CD1c-positive myeloid dendritic cell (primary cell): ENCODE data around the gene MLC1.

ENCODE experiments used
- DNase-seq: peaks from one replicate; pipeline ENCODE4 v3.0.0-alpha.2; 2016; ENCODE audit errors: extremely low spot score

Gene MLC1

GRCh38 chr22:50076646-50077535 lies 8.3 kb downstream of the MLC1 start:
- DNase-seq = no peak

DNA sequence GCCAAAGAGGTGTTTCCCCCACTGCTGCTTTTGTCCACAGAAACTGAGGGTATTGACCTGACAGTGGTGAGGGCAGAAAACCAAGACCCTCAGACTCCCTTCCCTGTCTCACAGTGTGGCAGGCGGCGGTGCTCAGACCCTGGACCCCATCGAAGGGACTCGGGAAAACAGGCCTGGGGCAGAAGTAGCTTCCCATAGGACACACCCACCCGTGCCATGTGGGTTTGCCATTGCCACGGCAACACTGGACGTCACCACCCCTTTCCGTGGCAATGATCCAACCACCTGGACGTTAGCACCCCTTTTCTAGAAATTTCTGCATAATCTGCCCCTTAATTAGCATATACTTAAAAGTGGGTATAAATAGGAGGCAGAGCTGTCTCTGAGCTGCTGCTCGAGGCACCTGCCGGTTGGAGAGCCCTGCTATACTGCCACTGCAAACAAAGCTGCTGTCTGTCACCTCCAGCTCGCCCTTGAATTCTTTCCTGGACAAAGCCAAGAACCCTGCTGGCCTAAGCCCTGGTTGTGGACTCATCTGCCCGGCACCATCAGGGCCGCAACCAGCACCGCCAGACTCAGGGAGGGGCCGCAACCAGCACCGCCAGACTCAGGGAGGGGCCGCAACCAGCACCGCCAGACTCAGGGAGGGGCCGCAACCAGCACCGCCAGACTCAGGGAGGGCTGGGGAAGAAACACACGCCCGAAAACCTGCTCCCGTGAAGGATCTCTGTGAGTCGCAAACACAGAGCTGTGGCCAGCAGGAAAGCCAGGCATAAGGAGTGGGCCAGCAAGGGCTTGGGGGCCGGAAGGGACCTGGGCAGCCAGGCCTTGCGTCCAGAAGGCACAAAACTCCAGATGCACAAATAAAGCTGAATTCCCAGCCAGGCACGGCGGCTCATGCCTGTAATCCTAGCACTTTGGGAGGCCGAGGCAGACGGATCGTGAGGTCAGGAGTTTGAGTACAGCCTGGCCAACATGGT lies 10.4 kb downstream of the MLC1 start:
- DNase-seq = no peak

DNA sequence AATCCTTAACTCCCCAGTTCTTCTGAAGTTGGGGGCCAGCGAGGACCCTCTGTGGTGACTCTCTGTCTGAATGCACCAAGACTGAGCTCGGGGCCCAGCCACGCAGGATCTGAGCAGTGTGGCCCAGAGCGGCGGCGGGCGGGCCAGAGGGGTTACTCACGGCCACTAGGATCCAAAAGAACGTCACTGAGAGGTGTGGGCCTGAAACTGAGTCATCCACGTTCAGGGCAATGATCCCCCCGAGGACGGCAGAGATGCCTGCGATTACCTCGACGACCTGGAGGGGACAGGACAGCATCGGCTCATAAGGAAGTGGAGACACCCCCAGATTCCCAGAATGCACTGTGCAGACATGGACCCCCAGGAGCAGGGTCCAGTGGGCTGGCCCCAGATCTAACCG lies 11.2 kb downstream of the MLC1 start:
- DNase-seq = no peak

DNA sequence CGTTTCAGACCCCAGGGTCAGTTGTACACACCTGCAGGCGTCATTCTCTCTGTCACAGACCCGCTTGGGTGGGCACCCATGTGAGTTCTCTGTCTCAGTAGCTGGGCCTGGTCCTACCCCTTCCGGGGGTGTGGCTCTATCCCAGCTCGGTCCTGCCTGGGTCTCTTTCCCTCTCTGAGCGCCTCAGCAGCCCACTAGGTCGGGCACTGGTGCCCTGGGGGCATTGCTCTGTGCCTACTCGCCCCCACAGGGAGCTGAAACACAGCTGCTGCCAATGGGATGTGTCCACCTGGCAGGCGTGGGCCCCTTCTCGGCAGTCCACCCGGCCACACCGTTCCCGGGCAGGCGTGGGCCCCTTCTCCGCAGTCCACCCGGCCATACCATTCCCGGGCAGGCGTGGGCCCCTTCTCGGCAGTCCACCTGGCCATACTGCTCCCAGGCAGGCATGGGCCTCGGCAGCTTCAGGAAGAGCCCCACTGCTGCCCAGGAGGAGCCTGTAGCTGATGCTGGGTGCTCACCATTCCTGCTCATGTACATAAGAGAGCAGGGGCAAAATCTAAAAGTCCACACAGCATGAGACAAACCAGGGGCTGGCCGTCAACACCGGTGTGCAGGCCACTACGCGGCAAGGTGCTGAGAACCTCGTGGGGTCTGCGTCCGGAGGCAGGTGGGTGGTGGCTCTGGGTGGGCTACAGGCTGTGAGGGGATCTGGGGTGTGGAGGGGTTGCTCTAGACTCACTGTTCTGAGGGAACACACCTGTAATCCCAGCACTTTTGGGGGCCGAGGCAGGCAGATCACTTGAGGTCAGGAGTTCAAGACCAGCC lies 12.3 kb downstream of the MLC1 start:
- no peak for DNase-seq

DNA sequence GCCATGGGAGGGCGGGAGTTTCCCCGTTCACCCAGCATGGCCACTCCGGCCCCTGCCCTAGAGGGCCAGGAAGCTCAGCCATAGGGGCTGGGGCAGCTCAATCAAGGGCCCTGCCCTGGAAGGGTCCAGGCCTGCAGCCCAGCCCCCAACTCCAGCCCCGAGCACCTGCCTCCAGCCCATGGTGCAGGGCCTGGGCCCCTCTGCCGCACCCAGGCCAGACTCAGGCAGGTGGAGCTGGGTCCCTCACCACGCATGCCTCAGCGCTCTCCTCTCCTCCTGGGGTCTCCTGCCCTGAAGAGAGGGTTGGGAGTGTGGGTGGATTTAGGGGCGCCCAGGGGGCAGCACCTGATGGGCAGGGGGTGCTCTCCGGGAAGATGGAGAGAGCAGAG lies 13.1 kb downstream of the MLC1 start:
- DNase-seq = no peak

DNA sequence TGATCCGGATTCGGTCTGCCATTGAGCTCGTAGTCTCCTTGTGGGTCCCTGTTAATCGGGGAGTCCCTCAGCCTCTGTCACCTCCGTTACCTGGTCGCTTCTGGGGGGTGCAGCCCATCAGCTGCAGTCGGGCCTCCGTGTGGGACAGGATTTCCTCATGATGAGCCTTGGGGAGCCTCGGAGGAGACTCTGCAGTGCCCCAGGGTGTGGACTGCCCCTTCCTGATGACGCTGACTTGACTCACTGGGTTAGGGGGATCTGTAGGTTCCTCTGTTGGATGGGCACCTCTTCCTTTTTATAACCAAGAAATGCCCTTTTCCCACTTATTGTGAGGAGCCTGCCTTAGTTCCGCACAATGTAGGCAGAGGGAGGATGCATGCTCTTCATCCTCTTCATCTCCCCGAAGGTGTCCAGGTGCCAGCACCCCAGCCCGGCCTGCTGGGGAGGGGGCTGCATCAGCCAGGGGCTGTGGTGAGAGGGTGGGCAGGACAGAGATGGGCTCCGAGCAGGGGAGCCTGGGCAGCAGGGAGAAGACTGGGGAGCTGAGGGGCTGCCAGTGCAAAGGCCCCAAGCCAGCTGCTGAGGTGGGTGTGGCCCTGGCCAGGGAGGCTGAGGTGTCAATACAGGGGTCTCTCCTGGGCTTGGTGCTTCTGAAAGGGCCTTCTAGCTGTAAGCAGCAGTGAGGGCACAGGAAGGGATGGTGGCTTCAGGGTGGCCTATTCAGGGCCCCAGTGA lies 13.6 kb downstream of the MLC1 start:
- DNase-seq = no peak

DNA sequence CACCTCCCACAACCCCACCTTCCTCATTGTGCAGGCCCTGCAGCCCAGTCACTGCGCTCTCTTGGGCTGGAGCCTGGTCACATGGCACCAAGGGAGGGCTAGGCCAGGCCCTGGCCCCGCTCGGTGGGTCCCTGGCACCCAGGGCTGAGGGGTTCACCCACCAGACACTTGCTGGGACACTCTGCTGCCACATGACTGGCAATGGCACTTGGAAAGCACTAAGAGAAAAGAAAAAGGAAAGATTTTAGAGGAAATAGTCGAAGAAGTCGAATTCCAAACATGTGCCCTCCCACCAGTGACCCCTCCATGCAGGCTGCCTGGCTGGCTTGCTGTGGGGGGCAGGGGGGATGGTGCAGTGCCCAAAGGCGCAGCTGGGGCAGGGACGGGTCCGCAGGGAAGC lies 14.9 kb downstream of the MLC1 start:
- DNase-seq = no peak

DNA sequence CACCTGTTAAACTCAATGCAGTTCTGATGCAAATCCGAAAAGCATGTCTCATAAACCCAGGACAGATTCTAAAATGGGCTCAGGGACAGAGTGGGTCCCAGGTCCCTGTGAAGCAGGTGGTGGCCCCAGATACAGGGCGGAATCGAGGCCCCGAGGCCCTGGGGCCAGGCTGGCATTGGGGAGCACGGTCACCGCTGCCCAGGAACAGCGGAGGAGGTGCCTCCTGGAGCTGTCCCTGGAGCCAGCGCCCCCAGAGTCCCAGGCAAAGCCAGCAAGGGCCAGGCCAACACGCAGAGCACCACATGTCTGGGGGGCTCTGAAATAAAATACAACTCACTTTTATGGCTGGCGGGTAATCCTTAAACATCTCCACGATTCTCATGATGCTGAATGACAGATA lies 17.1 kb downstream of the MLC1 start:
- no peak for DNase-seq

DNA sequence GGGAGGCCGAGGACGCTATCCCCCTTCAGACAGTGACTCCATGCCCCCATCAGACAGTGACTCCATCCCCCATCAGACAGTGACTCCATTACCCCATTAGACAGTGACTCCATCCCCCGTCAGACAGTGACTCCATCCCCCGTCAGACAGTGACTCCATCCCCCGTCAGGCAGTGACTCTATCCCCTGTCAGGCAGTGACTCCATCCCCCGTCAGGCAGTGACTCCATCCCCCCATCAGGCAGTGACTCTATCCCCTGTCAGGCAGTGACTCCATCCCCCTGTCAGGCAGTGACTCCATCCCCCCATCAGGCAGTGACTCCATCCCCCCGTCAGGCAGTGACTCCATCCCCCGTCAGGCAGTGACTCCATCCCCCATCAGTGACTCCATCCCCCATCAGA lies 18.0 kb downstream of the MLC1 start:
- no peak for DNase-seq

DNA sequence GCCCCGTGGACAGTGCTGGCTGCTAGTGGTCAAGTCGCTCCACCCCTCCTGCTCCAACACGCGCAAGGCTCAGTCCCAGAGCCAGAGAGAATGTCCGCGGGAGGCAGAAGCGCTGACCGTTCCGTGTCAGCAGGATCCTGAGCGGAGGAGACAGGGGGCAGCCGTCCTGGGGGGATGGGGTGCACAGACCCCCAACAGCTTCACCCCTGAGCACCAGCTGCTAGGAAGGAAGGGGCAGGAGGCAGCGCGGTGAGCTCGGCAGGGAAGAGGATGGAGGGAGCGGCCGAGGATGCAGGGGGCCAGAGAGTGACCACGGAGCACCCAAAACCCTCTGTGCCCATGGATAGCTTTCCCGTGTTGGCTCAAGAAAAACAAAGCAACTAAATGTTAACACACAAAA lies 20.8 kb downstream of the MLC1 start:
- DNase-seq = no peak

DNA sequence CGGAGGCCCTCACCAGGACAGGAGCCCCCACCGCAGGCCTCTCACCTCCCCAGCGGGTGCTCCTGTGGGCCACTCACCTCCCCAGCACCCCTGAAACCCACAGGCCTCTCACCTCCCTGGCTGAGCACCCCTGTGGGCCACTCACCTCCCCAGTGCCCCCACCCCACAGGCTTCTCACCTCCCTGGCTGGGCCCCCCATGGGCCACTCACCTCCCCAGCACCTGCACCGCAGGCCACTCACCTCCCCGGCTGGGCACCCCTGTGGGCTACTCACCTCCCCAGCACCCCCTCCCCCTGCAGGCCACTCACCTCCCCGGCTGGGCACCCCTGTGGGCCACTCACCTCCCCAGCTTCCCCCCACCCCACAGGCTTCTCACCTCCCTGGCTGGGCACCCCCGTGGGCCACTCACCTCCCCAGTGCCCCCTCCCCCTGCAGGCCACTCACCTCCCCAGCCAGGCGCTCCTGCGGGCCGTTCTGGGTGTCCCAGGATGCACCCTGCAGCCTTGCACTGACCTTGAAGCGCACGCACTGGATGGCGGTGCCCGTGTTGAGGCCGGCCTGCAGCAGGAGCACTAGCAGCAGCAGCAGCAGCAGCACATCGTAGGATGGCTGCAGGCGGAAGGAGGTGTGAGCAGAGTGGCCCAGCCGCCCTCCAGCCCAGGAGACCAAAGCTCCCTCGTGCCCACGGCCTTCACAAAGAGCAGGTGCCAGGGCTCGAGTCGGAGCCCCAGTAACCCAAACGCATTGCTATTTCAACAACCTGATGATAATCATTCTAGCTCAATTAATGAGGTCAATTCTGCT lies 21.4 kb downstream of the MLC1 start:
- no peak for DNase-seq

DNA sequence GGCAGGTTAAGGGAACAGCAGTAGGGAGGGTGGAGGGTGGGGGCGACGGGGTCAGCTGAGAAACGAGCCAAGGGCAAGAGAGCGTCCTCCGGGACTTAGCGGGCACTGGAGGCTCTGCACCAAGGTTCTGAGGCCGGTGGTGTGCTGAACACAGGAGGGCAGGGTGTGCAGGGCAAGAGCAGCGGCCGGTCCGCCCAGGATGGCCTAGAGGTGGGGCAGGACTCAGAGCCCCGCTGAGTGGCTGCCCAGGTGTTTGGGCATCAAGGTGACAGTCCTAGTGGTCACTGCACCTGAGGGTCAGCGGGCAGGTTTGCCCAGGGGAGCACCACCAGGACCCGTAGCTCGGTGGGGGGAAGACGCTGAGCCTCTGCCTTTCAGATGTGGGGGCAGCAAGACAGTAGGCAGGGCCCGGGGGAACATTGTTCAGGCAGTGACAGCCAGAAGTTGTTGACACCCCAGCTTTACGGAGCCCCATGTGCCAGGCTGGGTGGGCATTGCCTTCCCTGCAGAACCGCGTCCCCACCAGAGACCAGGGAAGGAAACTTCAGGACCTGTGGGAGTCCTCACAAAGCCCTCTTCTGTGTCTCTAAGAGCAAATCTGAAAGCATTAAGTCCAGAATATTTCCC lies 22.6 kb downstream of the MLC1 start:
- no peak for DNase-seq

GRCh38 chr22:50061824-50062355 lies 23.3 kb downstream of the MLC1 start:
- DNase-seq = no peak

DNA sequence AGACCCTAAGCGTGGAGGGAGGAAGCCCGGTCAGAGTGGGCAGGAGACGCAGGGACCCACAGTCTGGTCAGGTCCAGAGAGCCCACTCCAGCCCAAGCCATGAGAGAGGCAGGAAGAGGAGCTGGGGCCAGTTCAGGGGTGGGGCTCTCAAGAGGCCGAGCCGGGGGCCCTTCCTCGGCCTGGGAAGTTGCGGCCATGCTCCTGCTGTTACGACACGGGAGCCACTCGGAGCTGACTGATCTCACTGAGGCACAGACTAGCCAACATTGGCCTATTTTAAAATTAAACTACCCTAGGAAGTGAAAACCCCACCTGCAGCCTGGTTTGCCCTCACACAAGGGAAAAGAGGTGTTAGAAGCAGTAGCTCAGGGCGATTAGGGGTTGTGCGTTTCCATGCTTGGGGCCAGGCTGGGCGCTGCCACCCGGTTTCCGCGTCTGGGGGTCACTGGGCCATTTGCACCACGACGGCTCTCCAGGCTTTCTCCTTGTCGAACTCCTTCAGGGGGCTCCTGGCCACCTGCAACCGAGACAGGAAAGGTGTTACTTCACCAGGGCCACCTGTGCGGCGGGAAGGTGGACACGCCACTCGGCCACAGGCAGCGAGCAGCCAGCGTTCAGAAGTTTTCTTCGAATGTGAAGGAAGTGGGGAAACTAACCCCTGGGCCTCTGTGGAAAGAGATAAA lies 23.9 kb downstream of the MLC1 start:
- no peak for DNase-seq

- DNase-seq = no peak
Measured at GRCh38 chr22:50060441-50061140, 24.6 kb downstream of the MLC1 start.

GRCh38 chr22:50059881-50060262 lies 25.4 kb downstream of the MLC1 start:
- no peak for DNase-seq

- DNase-seq = no peak
Measured at GRCh38 chr22:50058906-50059880, 26.0 kb downstream of the MLC1 start.
